Measurements from ENCODE around the gene AKAP8L. TPM values are rescaled to one million over a fixed set of nuclear protein-coding genes. Genes with fewer than 3 reads are reported as not detected.
A peak's percentile ranks its signal among the peaks of the same experiment; 100 is the strongest.

The AKAP8L gene
- total and polyA plus RNA-seq, 9 of the 15 experiments (the other 6 are each of a cell fraction or from before 2014, with no cell fraction given): 2.4 to 116 (median 70.7) TPM

GRCh38 chr19:15464394-15465385 lies 45.9 kb upstream of the AKAP8L start, which contains the start of gene RASAL3 (continued):
- TF ChIP-seq ZNF239 (CRISPR knock-in tag; IDR thresholded peaks at IDR 0.05): no peak
- no peak for TF ChIP-seq ELF1 (tag; IDR thresholded peaks at IDR 0.05)
- peak; percentile 48 for TF ChIP-seq RBM25 (IDR thresholded peaks at IDR 0.05; ENCODE audit: low read depth, low read length, severe bottlenecking)
- TF ChIP-seq ZNF384 (IDR thresholded peaks at IDR 0.05; ENCODE audit: low read depth, low read length): no peak
- no peak for TF ChIP-seq MXD1 (CRISPR knock-in tag; IDR thresholded peaks at IDR 0.05; ENCODE audit: borderline replicate concordance, poor library complexity, severe bottlenecking)

DNA sequence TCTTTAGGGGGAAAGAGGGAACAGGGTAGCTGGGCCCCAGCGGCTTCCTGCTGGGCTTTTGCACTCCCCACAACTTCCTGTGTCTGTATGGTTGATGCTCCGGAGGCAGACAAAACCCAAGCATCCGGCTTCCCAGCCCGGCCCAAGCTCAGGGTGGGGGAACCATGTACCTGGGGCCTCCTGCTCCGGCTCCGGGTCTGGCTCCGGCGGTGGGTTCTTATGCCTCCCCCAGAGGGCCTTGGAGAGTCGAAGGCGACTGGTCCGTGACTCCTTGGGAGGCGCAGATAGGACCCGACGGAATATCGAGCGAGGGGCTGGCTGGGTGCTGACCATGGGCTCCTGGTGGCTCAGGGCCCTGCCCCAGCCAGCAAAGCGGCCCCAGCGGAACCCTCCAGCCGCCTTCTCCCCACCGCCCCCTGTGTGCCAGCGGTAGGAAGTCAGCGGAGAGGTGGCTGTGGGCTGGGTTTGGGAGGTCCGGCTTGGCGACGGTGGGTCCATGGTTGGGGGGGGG lies 45.1 kb upstream of the AKAP8L start:
- Histone ChIP-seq H3K27ac (ENCODE audit: extremely low read depth, low read depth, low read length) (no peak overlapping the region), H4K20me1 (replicated peaks; ENCODE audit: control insufficient read depth, insufficient read depth, low read length) (no peaks in the 10 kb centered on the region), H3K27me3 (ENCODE audit: control insufficient read depth in 2 of 2, insufficient read depth in 2 of 2, low read length in 2 of 2) (peaks cover 3 to 17% of the 10 kb centered on the region in 2 experiments; a peak in 2 of 5 replicates), H3K9me3 (replicated peaks; ENCODE audit: control insufficient read depth, insufficient read depth, low read depth, low read length) (no peaks in the 10 kb centered on the region), H3K9me1 (ENCODE audit: control insufficient read depth, insufficient read depth, low read length) (no peaks in the 10 kb centered on the region), H3K4me1 (replicated peaks in 1 of 2; ENCODE audit: control insufficient read depth in 2 of 2, insufficient read depth in 2 of 2, low read length in 2 of 2) (peaks cover 3 to 4% of the 10 kb centered on the region in 2 experiments; a peak in 4 of 5 replicates), H3K36me3 (ENCODE audit: control insufficient read depth, insufficient read depth, low read length) (no peaks in the 10 kb centered on the region), H3K9ac (ENCODE audit: insufficient read depth in 1 of 2, low read depth in 2 of 2, low read length in 2 of 2) (no peak overlapping the region), H3K4me2 (ENCODE audit: insufficient read depth, low read length) (no peak overlapping the region), H3K4me3 (no peak overlapping the region), H3K79me2 (ENCODE audit: control insufficient read depth, insufficient read depth, low read length) (no peaks in the 10 kb centered on the region), H2AFZ (ENCODE audit: low read depth, low read length) (no peak overlapping the region)
- POLR2A ChIA-PET: interaction anchor here (1.3 kb wide), 1 partner anchor 12 kb away, joined by 7 read pairs; no protein-coding TSS in a partner anchor
- intact Hi-C loops (cut with micrococcal nuclease): no loop called here
- FAIRE-seq (no peak), DNase-seq (ENCODE audit: extremely low read depth in 1 of 4, low spot score in 3 of 4) (no peak), ATAC-seq (no peak; the same call in 2 of the 3 replicates)
- CTCF ChIA-PET (ENCODE audit: low intra/inter-chr PET ratio): no interaction called here
- in situ Hi-C loops (cut with MboI): no loop called here
- no TSS peak for BruUV-seq (replicated peaks)
- WGBS (ENCODE audit: insufficient coverage, low coverage, missing lambda C conversion rate): 34% methylated on average over 14 of the region's 25 CpGs
- TF ChIP-seq, protein P1, sequence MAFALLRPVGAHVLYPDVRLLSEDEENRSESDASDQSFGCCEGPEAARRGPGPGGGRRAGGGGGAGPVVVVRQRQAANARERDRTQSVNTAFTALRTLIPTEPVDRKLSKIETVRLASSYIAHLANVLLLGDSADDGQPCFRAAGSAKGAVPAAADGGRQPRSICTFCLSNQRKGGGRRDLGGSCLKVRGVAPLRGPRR (CRISPR knock-in tag; IDR thresholded peaks at IDR 0.05): no peak
- no peak for TF ChIP-seq RBFOX2 (IDR thresholded peaks at IDR 0.05; ENCODE audit: low read depth, low read length)
- TF ChIP-seq ZC3H11A (IDR thresholded peaks at IDR 0.05; ENCODE audit: low read depth, low read length): no peak
- TF ChIP-seq JUN (IDR thresholded peaks at IDR 0.05; ENCODE audit: borderline replicate concordance, low read depth, low read length): no peak
- no peak for TF ChIP-seq JUN (CRISPR knock-in tag; IDR thresholded peaks at IDR 0.05; ENCODE audit: borderline replicate concordance)
- TF ChIP-seq GABPA (tag; conservative IDR thresholded peaks at IDR 0.05; ENCODE audit: low read depth): peak; percentile 55
- no peak for TF ChIP-seq SMARCB1 (IDR thresholded peaks at IDR 0.05; ENCODE audit: insufficient read length, low read depth)
- TF ChIP-seq CTBP1 (IDR thresholded peaks at IDR 0.05; ENCODE audit: borderline replicate concordance): no peak
- TF ChIP-seq, protein P2, sequence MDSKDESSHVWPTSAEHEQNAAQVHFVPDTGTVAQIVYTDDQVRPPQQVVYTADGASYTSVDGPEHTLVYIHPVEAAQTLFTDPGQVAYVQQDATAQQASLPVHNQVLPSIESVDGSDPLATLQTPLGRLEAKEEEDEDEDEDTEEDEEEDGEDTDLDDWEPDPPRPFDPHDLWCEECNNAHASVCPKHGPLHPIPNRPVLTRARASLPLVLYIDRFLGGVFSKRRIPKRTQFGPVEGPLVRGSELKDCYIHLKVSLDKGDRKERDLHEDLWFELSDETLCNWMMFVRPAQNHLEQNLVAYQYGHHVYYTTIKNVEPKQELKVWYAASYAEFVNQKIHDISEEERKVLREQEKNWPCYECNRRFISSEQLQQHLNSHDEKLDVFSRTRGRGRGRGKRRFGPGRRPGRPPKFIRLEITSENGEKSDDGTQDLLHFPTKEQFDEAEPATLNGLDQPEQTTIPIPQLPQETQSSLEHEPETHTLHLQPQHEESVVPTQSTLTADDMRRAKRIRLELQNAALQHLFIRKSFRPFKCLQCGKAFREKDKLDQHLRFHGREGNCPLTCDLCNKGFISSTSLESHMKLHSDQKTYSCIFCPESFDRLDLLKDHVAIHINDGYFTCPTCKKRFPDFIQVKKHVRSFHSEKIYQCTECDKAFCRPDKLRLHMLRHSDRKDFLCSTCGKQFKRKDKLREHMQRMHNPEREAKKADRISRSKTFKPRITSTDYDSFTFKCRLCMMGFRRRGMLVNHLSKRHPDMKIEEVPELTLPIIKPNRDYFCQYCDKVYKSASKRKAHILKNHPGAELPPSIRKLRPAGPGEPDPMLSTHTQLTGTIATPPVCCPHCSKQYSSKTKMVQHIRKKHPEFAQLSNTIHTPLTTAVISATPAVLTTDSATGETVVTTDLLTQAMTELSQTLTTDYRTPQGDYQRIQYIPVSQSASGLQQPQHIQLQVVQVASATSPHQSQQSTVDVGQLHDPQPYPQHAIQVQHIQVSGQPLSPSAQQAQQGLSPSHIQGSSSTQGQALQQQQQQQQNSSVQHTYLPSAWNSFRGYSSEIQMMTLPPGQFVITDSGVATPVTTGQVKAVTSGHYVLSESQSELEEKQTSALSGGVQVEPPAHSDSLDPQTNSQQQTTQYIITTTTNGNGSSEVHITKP (IDR thresholded peaks at IDR 0.05; ENCODE audit: partially characterized antibody): no peak
- TF ChIP-seq ZNF778 (CRISPR knock-in tag; IDR thresholded peaks at IDR 0.05): no peak
